Upper lobe of left lung (tissue), 6 donors: Measurements from ENCODE around the gene CDC7. TPM values are rescaled to one million over a fixed set of nuclear protein-coding genes. Genes with fewer than 3 reads are reported as not detected.

ENCODE experiments used
- ATAC-seq, 2 donors: fragments of 200-7000 bp; cut with Tn5 transposase; one replicate each; pipeline ENCODE4 v1.9.1; 2022; ENCODE audit warnings: mild to moderate bottlenecking in 2 of 2, moderate library complexity in 2 of 2; ENCODE audit not compliant: low FRiP score in 2 of 2
- DNase-seq, 2 donors: peaks; one replicate each; pipeline ENCODE4 v3.0.0-alpha.2; 2019 to 2020
- H3K27ac ChIP-seq, 4 donors: fragments of 200-600 bp; sonication (generic); one replicate each; pipeline ENCODE4 v1.5.1; 2016 to 2019
- H3K27me3 ChIP-seq, 4 donors: fragments of 200-600 bp; sonication (generic); one replicate each; pipeline ENCODE4 v1.5.1; 2017 to 2019
- H3K36me3 ChIP-seq, 4 donors: fragments of 200-600 bp; sonication (generic); one replicate each; pipeline ENCODE4 v1.5.1; 2016 to 2019
- H3K4me1 ChIP-seq, 4 donors: fragments of 200-600 bp; sonication (generic); one replicate each; pipeline ENCODE4 v1.5.1; 2018 to 2019
- H3K4me3 ChIP-seq, 4 donors: fragments of 200-600 bp; sonication (generic); one replicate each; pipeline ENCODE4 v1.5.1; 2017 to 2019; ENCODE audit warnings: mild to moderate bottlenecking in 2 of 4, moderate library complexity in 1 of 4
- H3K9me3 ChIP-seq, 4 donors: fragments of 200-600 bp; sonication (generic); one replicate each; pipeline ENCODE4 v1.5.1; 2018 to 2019
- EP300 ChIP-seq, 4 donors: sonication (generic); formaldehyde crosslinking; IDR thresholded peaks; one replicate each; pipeline ENCODE4 v1.5.1; 2017; ENCODE audit warnings: antibody characterized with exemption in 4 of 4, control low read depth in 2 of 4
- POLR2A ChIP-seq, 4 donors: fragments of 450-650 bp; IDR thresholded peaks; one replicate each; pipeline ENCODE4 v1.5.1; 2016 to 2017; ENCODE audit warnings: antibody characterized with exemption in 4 of 4, mild to moderate bottlenecking in 2 of 4
- POLR2AphosphoS5 ChIP-seq, 2 donors: sonication (generic); formaldehyde crosslinking; IDR thresholded peaks; one replicate each; pipeline ENCODE4 v1.5.1; 2017; ENCODE audit warnings: antibody characterized with exemption in 2 of 2
- WGBS, 2 donors: methylation state at CpG; one replicate each; pipeline ENCODE4 v1.1.5; 2017 to 2018; 5-methylcytosine and 5-hydroxymethylcytosine counted together
- total RNA-seq, 6 donors: library from RNA; depleted of rRNA in 4 of 6; stranded (reverse); fragments of >200 nt in 4 of 6; gene quantifications; one replicate each; pipeline versions ENCODE4 v1.1.0 to v1.2.1, GENCODE V29; 2016 to 2021
- TF ChIP-seq, protein P1 (sequence below), 6 experiments: fragments of 450-650 bp in 4 of 6; fragments of 200-600 bp in 2 of 6; sonication (generic) in 2 of 6; IDR thresholded peaks; one replicate each; pipeline ENCODE4 v1.5.1; 2016 to 2019; ENCODE audit warnings: antibody characterized with exemption in 6 of 6
- donor health status: DM: no; HTN: no; CAD: no; lungs with moderate emphysema.
- donor health status: DM: no; HTN: yes; CAD: no; lungs with severe emphysema.

Gene CDC7
- total RNA-seq, 6 donors from 2014 or later = 1.6 to 6.2 (median 2.6) TPM

DNA sequence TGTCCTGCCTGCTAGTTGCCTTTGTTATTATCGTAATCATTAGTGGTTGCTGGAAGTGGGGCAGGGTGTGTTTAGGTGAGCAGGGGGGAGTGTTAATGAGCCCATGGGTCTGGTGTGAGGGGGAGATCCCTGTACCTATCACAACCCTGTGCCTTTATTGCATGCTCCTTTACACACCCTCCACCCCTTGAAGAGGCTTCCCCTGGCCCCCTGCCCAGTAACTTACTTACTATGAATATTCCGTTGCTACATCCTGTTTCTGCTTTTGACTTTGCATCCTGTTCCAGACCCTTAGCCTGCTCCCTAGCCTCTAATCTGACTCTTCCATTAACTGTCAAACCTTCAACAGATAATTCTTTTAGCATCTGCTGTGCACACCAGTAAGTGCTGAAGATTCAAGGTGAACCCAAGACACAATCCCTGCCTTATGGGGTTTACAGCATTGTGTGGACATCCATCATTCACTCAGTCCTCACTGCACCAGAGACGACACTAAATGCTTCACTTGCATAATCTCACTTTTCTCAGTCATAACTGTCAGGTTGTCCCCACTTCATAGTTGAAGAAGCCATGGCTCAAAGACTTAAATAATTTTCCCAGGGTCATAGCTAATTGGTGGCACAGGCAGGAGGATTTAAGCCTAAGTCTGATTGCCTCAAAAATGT is 47.9 kb downstream of the CDC7 start:
- DNase-seq (peak in 1 of 2 donors; percentile 59), ATAC-seq (peak in 1 of 2 donors; percentile 31)
- Histone ChIP-seq H3K9me3 (no peaks in the 10 kb centered on the region), H3K27me3 (no peaks in the 10 kb centered on the region), H3K4me1 (peaks cover 0 to 26% (median 21%) of the 10 kb centered on the region in 4 donors), H3K4me3 (no peak overlapping the region), H3K36me3 (no peaks in the 10 kb centered on the region), H3K27ac (peak overlapping the region in 3 of 4 donors; percentile 4 to 61 (median 27))
- WGBS, 2 donors = 34 to 57% methylated on average over 3 of the region's 3 CpGs
- TF ChIP-seq POLR2A (IDR thresholded peaks at IDR 0.05) = no peak
- no peak for TF ChIP-seq EP300 (IDR thresholded peaks at IDR 0.05)

DNA sequence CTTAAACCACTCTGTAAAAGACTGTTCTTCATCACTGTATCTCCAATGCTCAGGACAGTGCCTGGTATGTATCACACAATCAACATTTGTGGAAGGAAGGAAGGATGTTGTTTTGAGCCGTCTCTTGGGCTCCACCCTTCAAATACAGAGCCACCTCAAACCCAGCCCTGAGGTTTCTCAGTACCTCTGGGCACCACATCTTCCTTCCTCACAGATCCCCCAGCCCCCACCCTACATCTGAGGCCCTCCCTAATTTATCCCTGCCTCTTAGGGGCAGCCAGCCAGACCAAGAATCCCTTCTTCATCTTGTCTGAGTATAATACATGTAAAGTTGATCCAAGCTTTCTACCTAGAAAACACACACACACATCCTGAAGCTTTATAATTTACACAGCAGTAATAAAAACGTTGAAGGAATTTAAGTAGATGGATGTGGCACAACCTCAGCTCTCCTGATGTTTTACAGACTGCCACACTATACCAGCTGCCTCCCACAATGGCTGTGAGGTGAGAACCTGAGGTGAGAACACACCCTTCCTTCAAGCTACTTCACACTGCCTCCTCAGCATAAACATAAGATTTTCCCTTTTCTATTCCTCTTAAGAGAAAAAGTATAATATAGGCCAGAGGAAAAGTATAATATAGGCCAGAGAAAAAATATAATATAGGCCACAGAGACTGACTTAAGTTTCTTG is 48.5 kb downstream of the CDC7 start:
- 15% methylated on average over 2 of the region's 2 CpGs for WGBS, 2 donors
- H3K36me3 ChIP-seq = no peaks in the 10 kb centered on the region
- H3K9me3 ChIP-seq = no peaks in the 10 kb centered on the region
- no peak overlapping the region for H3K4me3 ChIP-seq
- DNase-seq (no peak), ATAC-seq (no peak)
- TF ChIP-seq POLR2AphosphoS5 (IDR thresholded peaks at IDR 0.05) = no peak
- no peak for TF ChIP-seq EP300 (IDR thresholded peaks at IDR 0.05)
- TF ChIP-seq, protein P1, sequence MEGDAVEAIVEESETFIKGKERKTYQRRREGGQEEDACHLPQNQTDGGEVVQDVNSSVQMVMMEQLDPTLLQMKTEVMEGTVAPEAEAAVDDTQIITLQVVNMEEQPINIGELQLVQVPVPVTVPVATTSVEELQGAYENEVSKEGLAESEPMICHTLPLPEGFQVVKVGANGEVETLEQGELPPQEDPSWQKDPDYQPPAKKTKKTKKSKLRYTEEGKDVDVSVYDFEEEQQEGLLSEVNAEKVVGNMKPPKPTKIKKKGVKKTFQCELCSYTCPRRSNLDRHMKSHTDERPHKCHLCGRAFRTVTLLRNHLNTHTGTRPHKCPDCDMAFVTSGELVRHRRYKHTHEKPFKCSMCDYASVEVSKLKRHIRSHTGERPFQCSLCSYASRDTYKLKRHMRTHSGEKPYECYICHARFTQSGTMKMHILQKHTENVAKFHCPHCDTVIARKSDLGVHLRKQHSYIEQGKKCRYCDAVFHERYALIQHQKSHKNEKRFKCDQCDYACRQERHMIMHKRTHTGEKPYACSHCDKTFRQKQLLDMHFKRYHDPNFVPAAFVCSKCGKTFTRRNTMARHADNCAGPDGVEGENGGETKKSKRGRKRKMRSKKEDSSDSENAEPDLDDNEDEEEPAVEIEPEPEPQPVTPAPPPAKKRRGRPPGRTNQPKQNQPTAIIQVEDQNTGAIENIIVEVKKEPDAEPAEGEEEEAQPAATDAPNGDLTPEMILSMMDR (IDR thresholded peaks at IDR 0.05) = no peak
- TF ChIP-seq POLR2A (IDR thresholded peaks at IDR 0.05) = no peak
- H3K27me3 ChIP-seq = no peaks in the 10 kb centered on the region
- H3K4me1 ChIP-seq = peaks cover 0 to 27% (median 22%) of the 10 kb centered on the region in 4 donors
- peak overlapping the region in 2 of 4 donors; percentile 27 to 61 for H3K27ac ChIP-seq

DNA sequence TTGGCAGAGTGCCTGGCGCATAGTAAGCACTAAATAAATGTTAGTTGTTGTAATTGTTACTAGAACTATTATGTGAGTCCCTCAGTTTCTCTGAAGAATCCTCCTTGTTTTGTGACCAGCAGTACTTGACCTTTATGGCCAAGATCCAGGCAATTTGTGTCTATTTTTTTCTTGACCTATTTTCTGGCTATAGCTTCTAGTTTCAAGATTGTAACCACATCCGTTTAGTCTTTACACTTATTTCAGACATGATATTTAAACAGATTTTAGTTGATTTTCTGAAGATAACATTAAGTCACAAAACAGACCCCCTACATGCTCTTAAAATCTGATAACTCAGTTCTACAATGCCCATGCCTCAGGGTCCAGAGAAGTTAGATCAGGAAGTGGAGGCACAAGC is 50.3 kb downstream of the CDC7 start:
- Histone ChIP-seq H3K27ac (no peak overlapping the region), H3K36me3 (no peaks in the 10 kb centered on the region), H3K9me3 (no peaks in the 10 kb centered on the region), H3K4me1 (peaks cover 6 to 42% (median 33%) of the 10 kb centered on the region in 4 donors), H3K4me3 (no peak overlapping the region), H3K27me3 (no peaks in the 10 kb centered on the region)
- no peak for DNase-seq
- ATAC-seq = no peak
- 77 to 93% methylated on average over 2 of the region's 2 CpGs for WGBS, 2 donors
- TF ChIP-seq POLR2AphosphoS5 (IDR thresholded peaks at IDR 0.05) (no peak), EP300 (IDR thresholded peaks at IDR 0.05) (no peak), POLR2A (IDR thresholded peaks at IDR 0.05) (no peak)
- TF ChIP-seq, protein P1 (IDR thresholded peaks at IDR 0.05) = no peak

DNA sequence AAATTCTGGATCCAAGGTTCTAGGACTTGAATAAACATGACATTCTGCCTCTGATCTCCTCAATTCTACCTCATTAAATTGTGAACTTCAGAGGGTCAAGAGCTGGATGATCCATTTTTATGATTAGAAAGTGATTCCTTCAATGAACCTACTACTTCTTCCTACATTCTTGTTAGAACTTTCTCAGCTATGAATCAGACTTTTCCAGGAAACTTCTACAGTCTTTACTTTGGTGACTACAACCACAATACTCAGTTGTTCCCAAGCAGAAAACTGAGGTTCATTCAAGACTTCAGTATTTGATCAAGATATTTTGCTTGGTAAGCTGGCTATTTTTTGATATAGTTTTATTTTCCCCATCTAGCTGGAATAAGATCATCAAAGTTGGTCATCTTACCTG is 51.4 kb downstream of the CDC7 start:
- H3K27me3 ChIP-seq = no peaks in the 10 kb centered on the region
- no peak overlapping the region for H3K4me3 ChIP-seq
- no peak overlapping the region for H3K27ac ChIP-seq
- H3K9me3 ChIP-seq = no peaks in the 10 kb centered on the region
- H3K4me1 ChIP-seq = peaks cover 6 to 51% (median 35%) of the 10 kb centered on the region in 4 donors
- TF ChIP-seq EP300 (IDR thresholded peaks at IDR 0.05) = no peak
- TF ChIP-seq POLR2AphosphoS5 (IDR thresholded peaks at IDR 0.05) = no peak
- TF ChIP-seq, protein P1 (IDR thresholded peaks at IDR 0.05) = no peak
- TF ChIP-seq POLR2A (IDR thresholded peaks at IDR 0.05) = no peak
- no peaks in the 10 kb centered on the region for H3K36me3 ChIP-seq
- ATAC-seq = no peak
- no peak for DNase-seq

DNA sequence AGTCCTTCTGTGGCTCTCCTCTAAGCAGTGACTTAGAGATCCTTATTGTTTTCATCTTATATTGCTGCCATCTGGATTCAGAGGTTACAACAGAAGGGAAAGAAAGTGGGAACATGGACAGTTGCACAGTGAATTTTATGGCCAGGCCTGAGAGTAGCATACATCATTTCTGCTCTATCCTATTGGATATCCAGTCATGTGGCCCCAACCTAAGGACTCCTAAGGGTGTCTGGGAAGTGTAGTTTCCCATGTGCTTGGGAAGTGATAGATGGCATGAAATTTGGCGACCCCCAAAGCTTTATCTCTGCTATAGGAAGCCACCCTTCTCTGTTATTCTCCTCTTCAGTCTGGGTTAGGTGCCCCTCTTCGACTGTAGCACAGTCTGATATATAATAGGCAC is 51.9 kb downstream of the CDC7 start:
- 93 to 100% methylated on average over 2 of the region's 2 CpGs for WGBS, 2 donors
- DNase-seq = no peak
- Histone ChIP-seq H3K27ac (peak overlapping the region in 2 of 4 donors; percentile 18 to 20), H3K4me1 (peaks cover 9 to 51% (median 35%) of the 10 kb centered on the region in 4 donors), H3K27me3 (no peaks in the 10 kb centered on the region), H3K4me3 (no peak overlapping the region), H3K36me3 (no peaks in the 10 kb centered on the region), H3K9me3 (no peaks in the 10 kb centered on the region)
- ATAC-seq = no peak
- TF ChIP-seq POLR2AphosphoS5 (IDR thresholded peaks at IDR 0.05) = no peak
- no peak for TF ChIP-seq EP300 (IDR thresholded peaks at IDR 0.05)
- no peak for TF ChIP-seq POLR2A (IDR thresholded peaks at IDR 0.05)
- TF ChIP-seq, protein P1 (IDR thresholded peaks at IDR 0.05) = no peak
